Caki2 (cell line): ENCODE results near the gene SEC61G. TPM values are rescaled to one million over a fixed set of nuclear protein-coding genes. Genes with fewer than 3 reads are reported as not detected.

Source experiments
- DNase-seq: peaks from one replicate; pipeline ENCODE4 v3.0.0-alpha.2; 2015; ENCODE audit warnings: low read depth
- in situ Hi-C: cut with HindIII; loops from 2 replicates; pipeline ENCODE4 v1.10.0; 2016; ENCODE audit warnings: low sequenced_read_pairs, low pct_unique_long_range_greater_than_20kb, mixed read lengths
- total RNA-seq: library from RNA; depleted of rRNA; stranded (reverse); fragments of >200 nt; shearing (Covaris generic); gene quantifications from 2 replicates; pipeline ENCODE4 v1.2.3, GENCODE V29; 2014; ENCODE audit warnings: low replicate concordance; rRNA removed

SEC61G gene
- total RNA-seq, 1 experiment from 2014 or later: 728 TPM

GRCh38 chr7:54705436-54705835 is 53.6 kb downstream of the SEC61G start:
- peak; percentile 87 for DNase-seq
- in situ Hi-C loops: no loop called here

GRCh38 chr7:54704851-54705250 is 54.2 kb downstream of the SEC61G start:
- DNase-seq: no peak
- in situ Hi-C loops: no loop called here

Other genes starting within 250 kb of the SEC61G start
- gene VSTM2A, start 216.8 kb downstream of the SEC61G start, total RNA-seq: not detected in 2 replicates